Endometrial microvascular endothelial cells (primary cell): Measurements from ENCODE around the gene ACOT13. TPM values are rescaled to one million over a fixed set of nuclear protein-coding genes. Genes with fewer than 3 reads are reported as not detected.
"Not testable (repeated sequence)": the region's sequence is repeated elsewhere in the genome, so short reads cannot be mapped to it uniquely, and the experiment has no call there.

Experiments used
- in situ Hi-C: cut with HindIII; loops from 2 replicates; pipeline ENCODE4 v1.10.0; 2017; ENCODE audit warnings: low sequenced_read_pairs, low pct_unique_long_range_greater_than_20kb; ENCODE audit errors: inconsistent ontology term
- total RNA-seq: library from RNA; depleted of rRNA; stranded (reverse); fragments of >200 nt; gene quantifications from one replicate; pipeline ENCODE4 v1.2.3, GENCODE V29; 2015; ENCODE audit errors: inconsistent ontology term

The ACOT13 gene
- total RNA-seq, result 3.6 TPM

- in situ Hi-C loops, result no loop called here
Observed at GRCh38 chr6:24666641-24667377, at the start of gene ACOT13, which contains the start of gene TDP2. Gene ACOT13 (plus strand): TSS chr6:24667077. CDS start chr6:24667264, 187 bp downstream. Gene TDP2 (minus strand): TSS chr6:24666899. CDS start chr6:24666862, 37 bp downstream.

- in situ Hi-C loops, result no loop called here
Observed at GRCh38 chr6:24619661-24620060, 47.2 kb upstream of the ACOT13 start.

- in situ Hi-C loops, result no loop called here
Observed at GRCh38 chr6:24620637-24621036, 46.2 kb upstream of the ACOT13 start.

GRCh38 chr6:24621626-24622289, 45.1 kb upstream of the ACOT13 start:
- in situ Hi-C loops, result no loop called here

GRCh38 chr6:24630856-24631505, 35.9 kb upstream of the ACOT13 start:
- in situ Hi-C loops, result no loop called here

GRCh38 chr6:24631671-24632070, 35.2 kb upstream of the ACOT13 start:
- in situ Hi-C loops, result no loop called here

GRCh38 chr6:24632573-24632972, 34.3 kb upstream of the ACOT13 start:
- in situ Hi-C loops, result no loop called here

- in situ Hi-C loops, result no loop called here
Observed at GRCh38 chr6:24636681-24637080, 30.2 kb upstream of the ACOT13 start.

- in situ Hi-C loops, result no loop called here
Observed at GRCh38 chr6:24640166-24640565, 26.7 kb upstream of the ACOT13 start.

GRCh38 chr6:24640631-24641030, 26.2 kb upstream of the ACOT13 start:
- in situ Hi-C loops, result not testable (repeated sequence)

- in situ Hi-C loops, result no loop called here
Observed at GRCh38 chr6:24642061-24642460, 24.8 kb upstream of the ACOT13 start.

- in situ Hi-C loops, result no loop called here
Observed at GRCh38 chr6:24643920-24644319, 23.0 kb upstream of the ACOT13 start.

GRCh38 chr6:24644377-24644776, 22.5 kb upstream of the ACOT13 start:
- in situ Hi-C loops, result no loop called here

- in situ Hi-C loops, result no loop called here
Observed at GRCh38 chr6:24646771-24647170, 20.1 kb upstream of the ACOT13 start.

GRCh38 chr6:24648276-24648675, 18.6 kb upstream of the ACOT13 start:
- in situ Hi-C loops, result no loop called here

- in situ Hi-C loops, result no loop called here
Observed at GRCh38 chr6:24649691-24650090, 17.2 kb upstream of the ACOT13 start.

GRCh38 chr6:24650365-24650764, 16.5 kb upstream of the ACOT13 start:
- in situ Hi-C loops, result no loop called here

GRCh38 chr6:24655215-24655614, 11.7 kb upstream of the ACOT13 start:
- in situ Hi-C loops, result no loop called here

GRCh38 chr6:24658573-24659560, 8.0 kb upstream of the ACOT13 start:
- in situ Hi-C loops, result no loop called here
